Liver (tissue), 9 donors: ENCODE data around the gene OR1J1. TPM values are rescaled to one million over a fixed set of nuclear protein-coding genes. Genes with fewer than 3 reads are reported as not detected.

Experiments
- DNase-seq: peaks from one replicate; pipeline ENCODE4 v3.0.0-alpha.2; 2017; ENCODE audit warnings: low spot score
- H3K27ac ChIP-seq, 2 donors: one replicate each; pipeline ENCODE4 v1.7.0; 2013; ENCODE audit warnings: inconsistent platforms in 2 of 2, low read length in 2 of 2, control low read depth in 1 of 2, low read depth in 1 of 2, mild to moderate bottlenecking in 1 of 2
- H3K27me3 ChIP-seq, 4 donors: one replicate each; pipeline versions ENCODE4 v1.6.1 to v1.7.0; 2013; ENCODE audit warnings: low read length in 3 of 4, inconsistent platforms in 1 of 4, mild to moderate bottlenecking in 1 of 4, moderate library complexity in 1 of 4; ENCODE audit not compliant: control insufficient read depth in 4 of 4, insufficient read depth in 4 of 4
- H3K36me3 ChIP-seq, 4 donors: one replicate each; pipeline versions ENCODE4 v1.6.1 to v1.7.0; 2013; ENCODE audit warnings: low read length in 3 of 4, mild to moderate bottlenecking in 3 of 4, low read depth in 1 of 4, moderate library complexity in 1 of 4; ENCODE audit not compliant: control insufficient read depth in 4 of 4, insufficient read depth in 3 of 4
- H3K4me1 ChIP-seq, 4 donors: one replicate each; pipeline versions ENCODE4 v1.6.1 to v1.7.0; 2013; ENCODE audit warnings: low read length in 3 of 4, mild to moderate bottlenecking in 3 of 4, moderate library complexity in 1 of 4; ENCODE audit not compliant: control insufficient read depth in 4 of 4, insufficient read depth in 4 of 4
- H3K4me3 ChIP-seq, 3 donors: one replicate each; pipeline versions ENCODE4 v1.6.1 to v1.7.0; 2013; ENCODE audit warnings: low read length in 3 of 3, control low read depth in 1 of 3, low read depth in 1 of 3, mild to moderate bottlenecking in 1 of 3
- H3K9ac ChIP-seq, 2 donors: one replicate each; pipeline ENCODE4 v1.7.0; 2013; ENCODE audit warnings: low read length in 2 of 2, mild to moderate bottlenecking in 2 of 2, moderate library complexity in 2 of 2, control low read depth in 1 of 2, low read depth in 1 of 2
- H3K9me3 ChIP-seq, 4 donors: one replicate each; pipeline versions ENCODE4 v1.6.1 to v1.7.0; 2013; ENCODE audit warnings: low read length in 3 of 4; ENCODE audit not compliant: control insufficient read depth in 4 of 4
- EGR1 ChIP-seq, 2 donors: IDR thresholded peaks; 2 replicates each; pipeline ENCODE4 v1.6.1; 2016 to 2018; ENCODE audit warnings: antibody characterized with exemption in 2 of 2, low read depth in 2 of 2
- GABPA ChIP-seq, 2 donors: IDR thresholded peaks in 1 of 2; conservative IDR thresholded peaks in 1 of 2; 2 replicates each; pipeline ENCODE4 v1.6.1; 2016; ENCODE audit warnings: antibody characterized with exemption in 2 of 2, mild to moderate bottlenecking in 1 of 2, moderate library complexity in 1 of 2
- HNF4A ChIP-seq, 2 donors: conservative IDR thresholded peaks; 2 replicates each; pipeline ENCODE4 v1.6.1; 2016; ENCODE audit warnings: antibody characterized with exemption in 2 of 2, mild to moderate bottlenecking in 2 of 2
- JUND ChIP-seq, 2 donors: IDR thresholded peaks; 2 replicates each; pipeline ENCODE4 v1.6.1; 2016; ENCODE audit warnings: antibody characterized with exemption in 2 of 2
- RXRA ChIP-seq, 2 donors: IDR thresholded peaks; 2 replicates each; pipeline ENCODE4 v1.6.1; 2017 to 2018; ENCODE audit warnings: antibody characterized with exemption in 2 of 2, mild to moderate bottlenecking in 1 of 2
- YY1 ChIP-seq: IDR thresholded peaks from 2 replicates; pipeline ENCODE4 v1.6.1; 2016; ENCODE audit warnings: antibody characterized with exemption, mild to moderate bottlenecking
- whole genome bisulfite sequencing: extraction: QIAGEN DNeasy Blood & Tissue Kit; methylation state at CpG from one replicate; pipeline ENCODE4 v1.1.7; 2013; 5-methylcytosine and 5-hydroxymethylcytosine counted together
- polyA plus RNA-seq, 2 donors: library from polyadenylated mRNA; stranded (reverse) in 1 of 2; unstranded in 1 of 2; fragments of 200-250 nt in 1 of 2; fragments of >200 nt in 1 of 2; fragmentation: Nextera tagmentation in 1 of 2; extraction: Ambion mirVana in 1 of 2; gene quantifications; one replicate each; pipeline versions ENCODE4 v1.2.1 to v1.2.3, GENCODE V29; 2013 to 2015
- total RNA-seq, 2 donors: library from RNA; depleted of rRNA; stranded (reverse); fragments of >200 nt; gene quantifications; one replicate each; pipeline ENCODE4 v1.2.3, GENCODE V29; 2014
- TF ChIP-seq, protein P1 (sequence below): IDR thresholded peaks from 2 replicates; pipeline ENCODE4 v1.6.1; 2016; ENCODE audit warnings: antibody characterized with exemption
- TF ChIP-seq, protein P2 (sequence below): IDR thresholded peaks from 2 replicates; pipeline ENCODE4 v1.6.1; 2016; ENCODE audit warnings: antibody characterized with exemption
- TF ChIP-seq, protein P3 (sequence below): IDR thresholded peaks from 2 replicates; pipeline ENCODE4 v1.6.1; 2016; ENCODE audit warnings: antibody characterized with exemption, mild to moderate bottlenecking
- donor health status: healthy.
- donor health status: healthy.
- donor health status: healthy.
- donor health status: healthy.
- donor health status: healthy.

OR1J1 gene
- total and polyA plus RNA-seq, 4 donors: not detected

DNA sequence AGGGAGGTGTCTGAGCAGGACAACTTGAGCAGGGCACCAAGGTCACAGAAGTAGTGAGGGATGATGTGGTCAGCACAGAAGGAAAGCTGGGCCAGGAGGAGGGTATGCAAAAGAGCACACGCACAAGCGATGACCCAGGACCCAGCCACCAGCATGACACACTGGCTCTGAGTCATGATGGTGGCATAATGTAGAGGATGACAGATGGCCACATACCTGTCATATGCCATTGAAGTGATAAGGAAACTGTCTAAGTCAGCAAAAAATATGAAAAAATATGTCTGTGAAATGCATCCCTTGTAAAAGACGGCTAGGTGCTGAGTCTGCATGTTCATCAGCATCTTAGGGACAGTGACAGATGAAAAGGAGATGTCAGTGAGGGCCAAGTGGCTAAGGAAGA, 380 bp downstream of the OR1J1 start:
- H3K27ac ChIP-seq: no peak overlapping the region
- no peaks in the 10 kb centered on the region for H3K36me3 ChIP-seq
- TF ChIP-seq, protein P1, sequence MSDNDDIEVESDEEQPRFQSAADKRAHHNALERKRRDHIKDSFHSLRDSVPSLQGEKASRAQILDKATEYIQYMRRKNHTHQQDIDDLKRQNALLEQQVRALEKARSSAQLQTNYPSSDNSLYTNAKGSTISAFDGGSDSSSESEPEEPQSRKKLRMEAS: no peak
- no peaks in the 10 kb centered on the region for H3K9me3 ChIP-seq
- H3K27me3 ChIP-seq: no peaks in the 10 kb centered on the region
- 80% methylated on average over 3 of the region's 3 CpGs for WGBS
- no peak overlapping the region for H3K4me3 ChIP-seq
- DNase-seq: no peak
- H3K4me1 ChIP-seq: no peaks in the 10 kb centered on the region
- no peak overlapping the region for H3K9ac ChIP-seq

- TF ChIP-seq, protein P1: no peak
- TF ChIP-seq, protein P2, sequence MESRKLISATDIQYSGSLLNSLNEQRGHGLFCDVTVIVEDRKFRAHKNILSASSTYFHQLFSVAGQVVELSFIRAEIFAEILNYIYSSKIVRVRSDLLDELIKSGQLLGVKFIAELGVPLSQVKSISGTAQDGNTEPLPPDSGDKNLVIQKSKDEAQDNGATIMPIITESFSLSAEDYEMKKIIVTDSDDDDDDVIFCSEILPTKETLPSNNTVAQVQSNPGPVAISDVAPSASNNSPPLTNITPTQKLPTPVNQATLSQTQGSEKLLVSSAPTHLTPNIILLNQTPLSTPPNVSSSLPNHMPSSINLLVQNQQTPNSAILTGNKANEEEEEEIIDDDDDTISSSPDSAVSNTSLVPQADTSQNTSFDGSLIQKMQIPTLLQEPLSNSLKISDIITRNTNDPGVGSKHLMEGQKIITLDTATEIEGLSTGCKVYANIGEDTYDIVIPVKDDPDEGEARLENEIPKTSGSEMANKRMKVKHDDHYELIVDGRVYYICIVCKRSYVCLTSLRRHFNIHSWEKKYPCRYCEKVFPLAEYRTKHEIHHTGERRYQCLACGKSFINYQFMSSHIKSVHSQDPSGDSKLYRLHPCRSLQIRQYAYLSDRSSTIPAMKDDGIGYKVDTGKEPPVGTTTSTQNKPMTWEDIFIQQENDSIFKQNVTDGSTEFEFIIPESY: no peak
- TF ChIP-seq, protein P3, sequence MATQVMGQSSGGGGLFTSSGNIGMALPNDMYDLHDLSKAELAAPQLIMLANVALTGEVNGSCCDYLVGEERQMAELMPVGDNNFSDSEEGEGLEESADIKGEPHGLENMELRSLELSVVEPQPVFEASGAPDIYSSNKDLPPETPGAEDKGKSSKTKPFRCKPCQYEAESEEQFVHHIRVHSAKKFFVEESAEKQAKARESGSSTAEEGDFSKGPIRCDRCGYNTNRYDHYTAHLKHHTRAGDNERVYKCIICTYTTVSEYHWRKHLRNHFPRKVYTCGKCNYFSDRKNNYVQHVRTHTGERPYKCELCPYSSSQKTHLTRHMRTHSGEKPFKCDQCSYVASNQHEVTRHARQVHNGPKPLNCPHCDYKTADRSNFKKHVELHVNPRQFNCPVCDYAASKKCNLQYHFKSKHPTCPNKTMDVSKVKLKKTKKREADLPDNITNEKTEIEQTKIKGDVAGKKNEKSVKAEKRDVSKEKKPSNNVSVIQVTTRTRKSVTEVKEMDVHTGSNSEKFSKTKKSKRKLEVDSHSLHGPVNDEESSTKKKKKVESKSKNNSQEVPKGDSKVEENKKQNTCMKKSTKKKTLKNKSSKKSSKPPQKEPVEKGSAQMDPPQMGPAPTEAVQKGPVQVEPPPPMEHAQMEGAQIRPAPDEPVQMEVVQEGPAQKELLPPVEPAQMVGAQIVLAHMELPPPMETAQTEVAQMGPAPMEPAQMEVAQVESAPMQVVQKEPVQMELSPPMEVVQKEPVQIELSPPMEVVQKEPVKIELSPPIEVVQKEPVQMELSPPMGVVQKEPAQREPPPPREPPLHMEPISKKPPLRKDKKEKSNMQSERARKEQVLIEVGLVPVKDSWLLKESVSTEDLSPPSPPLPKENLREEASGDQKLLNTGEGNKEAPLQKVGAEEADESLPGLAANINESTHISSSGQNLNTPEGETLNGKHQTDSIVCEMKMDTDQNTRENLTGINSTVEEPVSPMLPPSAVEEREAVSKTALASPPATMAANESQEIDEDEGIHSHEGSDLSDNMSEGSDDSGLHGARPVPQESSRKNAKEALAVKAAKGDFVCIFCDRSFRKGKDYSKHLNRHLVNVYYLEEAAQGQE: no peak
- TF ChIP-seq EGR1 (IDR thresholded peaks at IDR 0.05; ENCODE audit: low read depth in 2 of 2): no peak
- H3K9ac ChIP-seq: no peak overlapping the region
- H3K36me3 ChIP-seq: no peaks in the 10 kb centered on the region
- H3K9me3 ChIP-seq: no peaks in the 10 kb centered on the region
- 59% methylated on average over 2 of the region's 2 CpGs for WGBS
- H3K27me3 ChIP-seq: no peaks in the 10 kb centered on the region
- H3K27ac ChIP-seq: no peak overlapping the region
- no peak for DNase-seq
- no peak overlapping the region for H3K4me3 ChIP-seq
- no peaks in the 10 kb centered on the region for H3K4me1 ChIP-seq
Measured at GRCh38 chr9:122475717-122476116, 2.0 kb downstream of the OR1J1 start.

DNA sequence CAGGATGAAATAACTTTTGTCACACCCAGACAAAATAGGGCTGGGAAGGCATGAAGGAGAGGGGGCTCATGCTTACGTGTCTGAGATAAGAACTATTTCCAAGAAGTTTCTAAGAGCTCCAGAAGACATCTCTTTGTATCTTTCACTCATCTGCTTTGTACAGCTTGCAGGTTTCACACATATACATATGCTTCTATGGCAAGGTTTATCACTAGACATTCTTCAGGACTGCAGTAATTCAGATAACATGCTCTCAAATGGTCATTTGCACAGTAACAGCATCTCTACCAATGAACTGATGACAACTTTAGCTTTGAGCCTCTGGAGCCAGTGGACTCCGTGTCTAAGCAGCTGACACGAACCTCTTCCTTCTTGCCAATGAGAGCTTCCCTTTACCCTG, 3.2 kb downstream of the OR1J1 start:
- WGBS: 78% methylated on average over 3 of the region's 3 CpGs
- H3K9me3 ChIP-seq: no peaks in the 10 kb centered on the region
- H3K9ac ChIP-seq: no peak overlapping the region
- no peak overlapping the region for H3K27ac ChIP-seq
- no peak overlapping the region for H3K4me3 ChIP-seq
- TF ChIP-seq YY1 (no peak), HNF4A (conservative IDR thresholded peaks at IDR 0.05) (no peak), RXRA (IDR thresholded peaks at IDR 0.05) (no peak), GABPA (IDR thresholded peaks at IDR 0.05 in 1 of 2, conservative IDR thresholded peaks at IDR 0.05 in 1 of 2) (no peak), JUND (IDR thresholded peaks at IDR 0.05) (no peak)
- TF ChIP-seq, protein P2: no peak
- peaks cover 0 to 2% (median 0%) of the 10 kb centered on the region in 4 donors for H3K27me3 ChIP-seq
- H3K4me1 ChIP-seq: no peaks in the 10 kb centered on the region
- DNase-seq: no peak
- no peaks in the 10 kb centered on the region for H3K36me3 ChIP-seq
